ENCODE measurements around the gene TOM1L2. TPM values are rescaled to one million over a fixed set of nuclear protein-coding genes. Genes with fewer than 3 reads are reported as not detected.

Gene TOM1L2
- total RNA-seq, 1 experiment from 2014 or later, result 45.2 TPM

- BruUV-seq (replicated peaks), result no TSS peak
- TF ChIP-seq REST (IDR thresholded peaks at IDR 0.05; ENCODE audit: insufficient read depth in 1 of 2, low read depth in 2 of 2, low read length in 1 of 2) (no peak), TCF7L2 (IDR thresholded peaks at IDR 0.05; ENCODE audit: low read depth, low read length) (no peak), SIN3A (IDR thresholded peaks at IDR 0.05; ENCODE audit: borderline replicate concordance, insufficient read depth, low read depth, low read length) (no peak)
- no peaks in the 10 kb centered on the region for H3K4me1 ChIP-seq (ENCODE audit: control insufficient read depth, insufficient read depth, low read length)
- no peak overlapping the region for H3K4me3 ChIP-seq (ENCODE audit: low read depth in 2 of 2, low read length in 2 of 2)
- no peak for DNase-seq (ENCODE audit: low read depth, low spot score)
- H3K9me3 ChIP-seq (ENCODE audit: control insufficient read depth, insufficient read depth, low read depth, low read length), result no peaks in the 10 kb centered on the region
- POLR2A ChIA-PET, result no interaction called here
- H3K27ac ChIP-seq (ENCODE audit: low read length), result no peak overlapping the region
- in situ Hi-C loops (cut with HindIII; ENCODE audit: low pct_unique_long_range_greater_than_20kb, low sequenced_read_pairs) (no loop called here), intact Hi-C loops (cut with micrococcal nuclease; ENCODE audit: unreplicated experiment) (no loop called here)
- no peak for ATAC-seq
- no peaks in the 10 kb centered on the region for H3K27me3 ChIP-seq (ENCODE audit: control insufficient read depth, insufficient read depth, low read length)
- no peaks in the 10 kb centered on the region for H3K36me3 ChIP-seq (ENCODE audit: control insufficient read depth, insufficient read depth, low read length)
- CTCF ChIA-PET, result no interaction called here
These were observed 173.5 kb downstream of the TOM1L2 start for GRCh38 chr17:17798573-17799255.

DNA sequence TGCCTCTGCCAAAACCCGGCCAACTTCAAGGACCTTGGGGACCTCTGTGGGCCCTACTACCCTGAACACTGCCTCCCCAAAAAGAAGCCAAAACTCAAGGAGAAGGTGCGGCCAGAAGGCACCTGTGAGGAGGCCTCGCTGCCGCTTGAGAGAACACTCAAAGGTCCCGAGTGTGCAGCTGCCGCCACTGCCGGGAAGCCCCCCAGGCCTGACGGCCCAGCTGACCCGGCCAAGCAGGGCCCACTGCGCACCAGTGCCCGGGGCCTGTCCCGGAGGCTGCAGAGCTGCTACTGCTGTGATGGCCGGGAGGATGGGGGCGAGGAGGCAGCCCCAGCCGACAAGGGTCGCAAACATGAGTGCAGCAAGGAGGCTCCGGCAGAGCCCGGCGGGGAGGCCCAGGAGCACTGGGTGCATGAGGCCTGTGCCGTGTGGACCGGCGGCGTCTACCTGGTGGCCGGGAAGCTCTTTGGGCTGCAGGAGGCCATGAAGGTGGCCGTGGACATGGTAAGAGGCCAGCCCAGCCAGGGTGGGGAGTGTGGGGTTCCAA is 174.1 kb downstream of the TOM1L2 start:
- H3K4me1 ChIP-seq (ENCODE audit: control insufficient read depth, insufficient read depth, low read length), result no peaks in the 10 kb centered on the region
- H3K27ac ChIP-seq (ENCODE audit: low read length), result no peak overlapping the region
- intact Hi-C loops (cut with micrococcal nuclease; ENCODE audit: unreplicated experiment), result no loop called here
- in situ Hi-C loops (cut with HindIII; ENCODE audit: low pct_unique_long_range_greater_than_20kb, low sequenced_read_pairs), result no loop called here
- H3K36me3 ChIP-seq (ENCODE audit: control insufficient read depth, insufficient read depth, low read length), result no peaks in the 10 kb centered on the region
- no TSS peak for BruUV-seq (replicated peaks)
- POLR2A ChIA-PET, result no interaction called here
- DNase-seq (ENCODE audit: low read depth, low spot score) (no peak), ATAC-seq (no peak)
- no peak overlapping the region for H3K4me3 ChIP-seq (ENCODE audit: low read depth in 2 of 2, low read length in 2 of 2)
- H3K27me3 ChIP-seq (ENCODE audit: control insufficient read depth, insufficient read depth, low read length), result no peaks in the 10 kb centered on the region
- H3K9me3 ChIP-seq (ENCODE audit: control insufficient read depth, insufficient read depth, low read depth, low read length), result no peaks in the 10 kb centered on the region
- no peak for TF ChIP-seq TCF7L2 (IDR thresholded peaks at IDR 0.05; ENCODE audit: low read depth, low read length)
- TF ChIP-seq REST (IDR thresholded peaks at IDR 0.05; ENCODE audit: insufficient read depth in 1 of 2, low read depth in 2 of 2, low read length in 1 of 2), result no peak
- TF ChIP-seq SIN3A (IDR thresholded peaks at IDR 0.05; ENCODE audit: borderline replicate concordance, insufficient read depth, low read depth, low read length), result no peak
- no peak for TF ChIP-seq POLR2AphosphoS5 (IDR thresholded peaks at IDR 0.05; ENCODE audit: low read depth, low read length)
- no peak for TF ChIP-seq CTCF (IDR thresholded peaks at IDR 0.05)
- CTCF ChIA-PET, result no interaction called here

Measured in Panc1 (cell line).